Activated T-helper 1 cell treated with anti-CD3 and anti-CD28 coated beads, Interleukin-12 subunit alpha, Interleukin-12 subunit beta, Interleukin-2, Interleukin-4 antibody, amounts not matched to agents 30 ng/mL and 10 ng/mL and 1 ng/mL, durations not matched to agents 14 hours and 24 hours and 36 hours (primary cell): ENCODE measurements around the gene PRKCA. TPM values are rescaled to one million over a fixed set of nuclear protein-coding genes. Genes with fewer than 3 reads are reported as not detected.

Experiments used
- DNase-seq: peaks from one replicate; pipeline ENCODE4 v3.0.0; 2021; ENCODE audit warnings: low spot score
- H3K27ac Mint-ChIP-seq: one replicate; pipeline ENCODE4 v1.8.0; 2021; ENCODE audit warnings: mild to moderate bottlenecking, mixed read lengths
- H3K27me3 Mint-ChIP-seq: one replicate; pipeline ENCODE4 v1.8.0; 2022; ENCODE audit warnings: mild to moderate bottlenecking, moderate library complexity, mixed read lengths; ENCODE audit not compliant: insufficient read depth
- H3K36me3 Mint-ChIP-seq: one replicate; pipeline ENCODE4 v1.8.0; 2021; ENCODE audit warnings: low read depth, mixed read lengths
- H3K4me1 Mint-ChIP-seq: one replicate; pipeline ENCODE4 v1.8.0; 2021; ENCODE audit warnings: low read depth, mixed read lengths
- H3K4me3 Mint-ChIP-seq: one replicate; pipeline ENCODE4 v1.8.0; 2021; ENCODE audit warnings: mild to moderate bottlenecking, moderate library complexity, mixed read lengths
- H3K9me3 Mint-ChIP-seq: one replicate; pipeline ENCODE4 v1.8.0; 2021; ENCODE audit warnings: mixed read lengths
- intact Hi-C: fragments of 100-400 bp; cut with micrococcal nuclease; formaldehyde crosslinking; loops from one replicate; pipeline ENCODE4 v1.15.1; 2024
- total RNA-seq: library from RNA; stranded (reverse); gene quantifications from 2 replicates; pipeline ENCODE4 v1.2.3, GENCODE V29; 2022

PRKCA gene
- total RNA-seq, 1 donor from 2014 or later = 157 TPM

DNA sequence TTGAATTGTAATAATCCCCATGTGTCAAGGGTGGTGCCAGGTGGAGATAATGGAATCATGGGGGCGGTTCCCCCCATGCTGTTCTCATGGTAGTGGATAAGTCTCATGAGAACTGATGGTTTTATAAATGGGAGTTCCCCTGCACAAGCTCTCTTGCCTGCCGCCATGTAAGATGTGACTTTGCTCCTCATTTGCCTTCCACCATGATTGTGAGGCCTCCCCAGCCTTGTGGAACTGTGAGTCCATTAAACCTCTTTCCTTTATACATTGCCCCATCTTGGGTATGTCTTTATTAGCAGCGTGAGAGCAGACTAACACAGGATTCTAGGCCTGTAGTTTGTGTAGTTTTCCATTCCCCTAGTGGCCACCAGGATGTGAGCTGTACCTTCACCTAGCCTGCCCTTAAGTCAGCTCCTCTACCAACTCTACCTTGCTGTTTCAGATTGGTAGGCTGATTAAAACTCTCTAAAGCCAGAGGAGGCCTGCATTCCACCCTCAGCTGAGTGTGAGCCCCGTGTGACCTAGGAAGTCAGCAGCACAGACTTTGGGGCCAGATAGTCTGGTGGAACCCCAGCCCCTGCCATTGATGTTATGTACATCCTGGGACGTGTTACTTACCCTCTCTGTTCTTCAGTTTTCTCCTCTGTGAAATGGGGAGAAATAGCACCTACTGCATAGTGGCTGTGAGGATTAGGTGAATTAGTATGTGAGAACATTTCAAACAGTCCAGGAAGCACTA, 280.1 kb downstream of the PRKCA start:
- H3K27ac Mint-ChIP-seq = peak overlapping the region; percentile 50
- intact Hi-C loops = no loop called here
- no peaks in the 10 kb centered on the region for H3K27me3 Mint-ChIP-seq
- H3K4me1 Mint-ChIP-seq = peaks cover 6% of the 10 kb centered on the region
- DNase-seq = no peak
- peaks cover 9% of the 10 kb centered on the region for H3K9me3 Mint-ChIP-seq
- H3K36me3 Mint-ChIP-seq = peaks cover 26% of the 10 kb centered on the region
- no peak overlapping the region for H3K4me3 Mint-ChIP-seq

- peaks cover 23% of the 10 kb centered on the region for H3K36me3 Mint-ChIP-seq
- no peak for DNase-seq
- no peak overlapping the region for H3K4me3 Mint-ChIP-seq
Measured at GRCh38 chr17:66583112-66583748, 280.8 kb downstream of the PRKCA start.

DNA sequence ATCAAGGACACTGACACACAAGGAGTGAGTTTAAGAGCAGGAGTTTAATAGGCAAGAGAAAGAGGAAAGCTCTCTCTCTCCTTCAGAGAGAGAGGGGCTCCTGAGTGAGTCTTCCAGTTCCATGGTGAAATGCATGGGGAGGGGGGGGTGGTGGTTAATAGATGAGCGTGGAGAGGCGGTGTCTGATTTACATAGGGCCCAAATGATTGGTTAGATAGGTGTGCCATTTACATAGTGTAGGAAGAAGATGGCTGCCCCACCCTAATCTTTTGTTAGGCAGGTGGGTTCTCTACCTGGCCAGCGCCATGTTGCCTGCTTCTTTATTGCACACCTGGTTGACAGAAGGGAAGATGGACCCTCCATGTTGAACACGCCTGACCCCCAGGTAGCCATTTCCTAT, 282.5 kb downstream of the PRKCA start:
- Mint-ChIP-seq H3K4me1 (peaks cover 7% of the 10 kb centered on the region), H3K9me3 (peaks cover 9% of the 10 kb centered on the region), H3K4me3 (no peak overlapping the region), H3K27ac (peak overlapping the region; percentile 36), H3K27me3 (no peaks in the 10 kb centered on the region), H3K36me3 (peaks cover 14% of the 10 kb centered on the region)
- intact Hi-C loops = no loop called here
- DNase-seq = no peak

More at GRCh38 chr17:66583112-66583748, 280.8 kb downstream of the PRKCA start:
- peaks cover 9% of the 10 kb centered on the region for H3K9me3 Mint-ChIP-seq
- no peaks in the 10 kb centered on the region for H3K27me3 Mint-ChIP-seq
- peaks cover 5% of the 10 kb centered on the region for H3K4me1 Mint-ChIP-seq
- intact Hi-C loops = no loop called here
- H3K27ac Mint-ChIP-seq = no peak overlapping the region

GRCh38 chr17:66585472-66585871, 283.1 kb downstream of the PRKCA start:
- peaks cover 7% of the 10 kb centered on the region for H3K4me1 Mint-ChIP-seq
- no peak overlapping the region for H3K4me3 Mint-ChIP-seq
- DNase-seq = no peak
- H3K9me3 Mint-ChIP-seq = peaks cover 9% of the 10 kb centered on the region
- intact Hi-C loops = no loop called here
- no peaks in the 10 kb centered on the region for H3K27me3 Mint-ChIP-seq
- H3K27ac Mint-ChIP-seq = no peak overlapping the region
- H3K36me3 Mint-ChIP-seq = peaks cover 14% of the 10 kb centered on the region

DNA sequence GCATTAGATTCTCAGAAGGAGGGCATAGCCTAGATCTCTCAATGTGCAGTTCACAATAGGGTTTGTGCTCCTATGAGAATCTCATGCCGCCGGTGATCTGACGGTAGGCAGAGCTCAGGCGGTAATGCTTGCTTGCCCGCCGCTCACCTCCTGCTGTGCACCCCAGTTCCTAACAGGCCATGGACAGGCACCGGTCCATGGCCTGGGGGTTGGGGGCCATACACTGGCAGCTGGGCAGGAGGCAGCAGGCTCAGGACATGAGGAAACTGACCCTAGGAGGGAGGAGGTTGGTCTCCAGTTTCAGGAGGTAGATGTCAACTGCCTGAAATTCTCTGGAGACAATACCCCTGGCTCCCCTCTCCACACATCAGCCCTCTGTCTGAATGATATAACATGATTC, 287.5 kb downstream of the PRKCA start:
- Mint-ChIP-seq H3K9me3 (no peaks in the 10 kb centered on the region), H3K27me3 (no peaks in the 10 kb centered on the region), H3K27ac (no peak overlapping the region), H3K36me3 (peaks cover 7% of the 10 kb centered on the region), H3K4me1 (peaks cover 7% of the 10 kb centered on the region), H3K4me3 (no peak overlapping the region)
- intact Hi-C loops = no loop called here
- DNase-seq = no peak

- H3K27ac Mint-ChIP-seq = no peak overlapping the region
- H3K4me1 Mint-ChIP-seq = peaks cover 4% of the 10 kb centered on the region
- intact Hi-C loops = no loop called here
- no peaks in the 10 kb centered on the region for H3K27me3 Mint-ChIP-seq
- no peak overlapping the region for H3K4me3 Mint-ChIP-seq
- no peaks in the 10 kb centered on the region for H3K9me3 Mint-ChIP-seq
- peaks cover 10% of the 10 kb centered on the region for H3K36me3 Mint-ChIP-seq
- no peak for DNase-seq
Measured at GRCh38 chr17:66593116-66593515, 290.7 kb downstream of the PRKCA start.

DNA sequence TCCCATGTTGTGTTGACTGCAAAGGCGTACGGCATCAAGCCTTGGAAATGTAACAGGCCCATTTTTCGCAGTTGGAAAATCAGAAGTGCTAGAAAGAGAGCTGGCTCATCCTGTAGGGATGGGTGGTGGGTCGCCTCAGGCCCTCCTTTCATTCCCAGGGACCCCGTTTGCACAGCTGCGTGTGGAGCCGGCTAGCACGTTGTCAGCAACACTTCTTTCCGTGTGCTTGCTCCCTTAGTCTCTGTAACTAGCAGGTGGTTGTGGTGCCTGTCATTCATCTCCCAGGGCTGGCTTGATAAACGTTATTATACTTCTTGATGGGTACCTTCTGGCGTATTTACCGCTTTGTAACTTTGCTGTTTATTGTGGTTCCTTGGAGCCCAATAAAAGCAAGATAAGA, 293.5 kb downstream of the PRKCA start:
- H3K27me3 Mint-ChIP-seq = no peaks in the 10 kb centered on the region
- DNase-seq = no peak
- H3K9me3 Mint-ChIP-seq = no peaks in the 10 kb centered on the region
- intact Hi-C loops = no loop called here
- no peaks in the 10 kb centered on the region for H3K4me1 Mint-ChIP-seq
- H3K27ac Mint-ChIP-seq = no peak overlapping the region
- no peak overlapping the region for H3K4me3 Mint-ChIP-seq
- peaks cover 10% of the 10 kb centered on the region for H3K36me3 Mint-ChIP-seq

DNA sequence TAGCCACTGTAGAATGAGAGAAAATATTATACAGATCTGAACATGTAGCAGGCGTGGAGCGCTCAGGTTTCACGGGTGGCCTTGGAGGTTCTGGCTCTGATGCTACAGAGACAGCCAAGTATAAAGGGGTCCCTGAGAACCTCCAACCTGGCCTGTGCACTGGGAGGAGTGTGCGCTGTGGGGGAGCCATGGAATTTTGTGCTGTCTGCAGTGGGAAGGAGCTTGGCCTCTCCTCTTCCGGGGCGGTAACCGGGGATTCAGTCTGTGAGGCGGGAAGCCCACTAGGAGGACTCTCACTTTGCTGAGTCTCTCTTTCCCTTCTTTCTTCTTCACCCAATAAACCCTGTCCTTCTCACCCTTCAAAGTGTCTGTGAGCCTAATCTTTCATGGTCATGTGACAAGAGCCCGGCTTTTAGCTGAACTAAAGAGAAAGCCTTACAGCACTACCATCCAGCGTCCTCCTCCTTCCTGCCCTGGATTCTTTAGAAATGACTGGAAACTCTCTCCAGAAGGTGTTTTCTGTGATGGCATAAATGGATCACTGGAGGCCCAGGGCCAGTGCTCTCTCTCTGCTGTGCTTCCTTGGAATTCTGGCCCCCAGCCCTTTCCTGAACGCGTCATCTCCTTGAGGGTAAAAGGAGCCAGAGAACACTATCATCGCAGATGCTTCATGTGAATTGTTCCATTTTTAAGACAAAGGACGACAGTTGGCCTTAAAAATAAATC, 300.4 kb downstream of the PRKCA start:
- Mint-ChIP-seq H3K4me3 (no peak overlapping the region), H3K27me3 (no peaks in the 10 kb centered on the region), H3K4me1 (peaks cover 9% of the 10 kb centered on the region), H3K9me3 (peaks cover 5% of the 10 kb centered on the region), H3K36me3 (peaks cover 12% of the 10 kb centered on the region), H3K27ac (no peak overlapping the region)
- intact Hi-C loops = no loop called here
- no peak for DNase-seq

DNA sequence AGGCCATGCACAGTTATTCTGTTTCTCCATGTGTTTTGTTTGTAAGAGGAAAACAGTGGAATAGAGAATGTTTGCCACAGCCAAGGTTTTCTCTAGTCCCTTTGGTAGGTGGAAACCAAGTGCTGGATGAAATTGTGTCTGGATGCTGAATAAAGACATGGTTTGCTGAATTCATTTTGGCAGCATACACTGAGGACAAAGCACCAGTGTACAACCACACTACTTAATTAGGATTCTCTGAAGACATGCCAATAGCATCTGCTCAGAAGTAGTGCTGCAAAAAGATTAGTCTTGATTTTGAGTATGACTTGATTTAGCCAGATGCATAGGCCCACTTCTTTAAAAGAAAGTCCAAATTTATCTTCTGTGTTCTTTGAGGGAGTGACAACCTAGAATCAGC, 302.0 kb downstream of the PRKCA start:
- intact Hi-C loops = no loop called here
- peaks cover 23% of the 10 kb centered on the region for H3K36me3 Mint-ChIP-seq
- no peak for DNase-seq

DNA sequence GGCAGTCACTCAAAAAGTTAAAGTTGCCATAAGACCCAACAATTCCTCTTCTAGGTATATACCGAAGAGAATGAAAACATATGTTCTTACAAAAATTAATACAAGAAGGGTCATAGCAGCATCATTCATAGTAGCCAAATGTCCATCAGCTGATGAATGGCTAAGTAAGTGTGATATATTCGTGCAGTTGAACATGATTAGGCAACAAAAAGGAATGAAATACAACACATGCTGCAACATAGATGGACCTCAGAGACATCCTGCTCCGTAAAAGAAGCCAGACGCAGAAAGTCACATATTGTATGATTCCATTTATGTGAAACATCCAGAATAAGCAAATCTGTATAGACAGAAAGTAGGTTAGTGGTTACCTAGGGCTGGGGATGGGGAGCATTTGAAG, 303.1 kb downstream of the PRKCA start:
- H3K4me3 Mint-ChIP-seq = no peak overlapping the region
- H3K9me3 Mint-ChIP-seq = peaks cover 30% of the 10 kb centered on the region
- H3K27me3 Mint-ChIP-seq = no peaks in the 10 kb centered on the region
- H3K36me3 Mint-ChIP-seq = peaks cover 31% of the 10 kb centered on the region
- no peak overlapping the region for H3K27ac Mint-ChIP-seq
- H3K4me1 Mint-ChIP-seq = peaks cover 12% of the 10 kb centered on the region
- intact Hi-C loops = no loop called here
- DNase-seq = no peak

More for the DNA sequence above, 302.0 kb downstream of the PRKCA start:
- no peaks in the 10 kb centered on the region for H3K27me3 Mint-ChIP-seq
- H3K4me1 Mint-ChIP-seq = peaks cover 9% of the 10 kb centered on the region
- peaks cover 18% of the 10 kb centered on the region for H3K9me3 Mint-ChIP-seq
- H3K4me3 Mint-ChIP-seq = no peak overlapping the region
- H3K27ac Mint-ChIP-seq = no peak overlapping the region

GRCh38 chr17:66610361-66611133, 308.1 kb downstream of the PRKCA start:
- Mint-ChIP-seq H3K4me1 (peaks cover 18% of the 10 kb centered on the region), H3K9me3 (peaks cover 41% of the 10 kb centered on the region), H3K27me3 (no peaks in the 10 kb centered on the region), H3K4me3 (no peak overlapping the region), H3K27ac (peak overlapping the region; percentile 43), H3K36me3 (peaks cover 33% of the 10 kb centered on the region)
- intact Hi-C loops = no loop called here
- no peak for DNase-seq

DNA sequence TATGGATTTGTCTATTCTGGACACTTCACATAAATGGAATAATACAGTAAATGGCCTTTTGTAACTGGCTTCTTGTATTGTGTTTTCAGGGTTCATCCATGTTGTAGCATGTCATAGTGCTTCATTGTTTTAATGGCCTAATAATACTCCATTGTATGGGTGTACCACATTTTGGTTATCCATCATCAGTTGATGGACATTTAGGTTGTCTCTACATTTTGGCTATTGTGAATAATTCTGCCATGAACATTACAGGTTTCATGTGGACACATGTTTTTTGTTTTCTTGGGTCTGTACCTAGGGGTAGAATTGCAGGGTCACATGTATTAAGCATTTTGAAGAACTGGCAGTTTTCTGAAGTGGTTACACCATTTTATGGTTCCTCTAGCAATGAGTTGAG, 309.0 kb downstream of the PRKCA start:
- no peak overlapping the region for H3K27ac Mint-ChIP-seq
- peaks cover 18% of the 10 kb centered on the region for H3K4me1 Mint-ChIP-seq
- intact Hi-C loops = no loop called here
- no peaks in the 10 kb centered on the region for H3K27me3 Mint-ChIP-seq
- H3K4me3 Mint-ChIP-seq = no peak overlapping the region
- no peak for DNase-seq
- H3K36me3 Mint-ChIP-seq = peaks cover 34% of the 10 kb centered on the region
- H3K9me3 Mint-ChIP-seq = peaks cover 41% of the 10 kb centered on the region
